MM.1S (cell line): ENCODE results near the gene EOLA2.
A peak's percentile ranks its signal among the peaks of the same experiment; 100 is the strongest.

Experiments used
- DNase-seq: peaks from one replicate; pipeline ENCODE4 v3.0.0-alpha.2; 2015
- H2AFZ ChIP-seq: fragments of 300-600 bp; sonication (generic); 2 replicates; pipeline ENCODE4 v1.6.0; 2016; ENCODE audit warnings: antibody characterized with exemption, low read length
- H3F3A ChIP-seq: fragments of 300-600 bp; sonication (generic); 2 replicates; pipeline ENCODE4 v1.6.1; 2016; ENCODE audit warnings: mild to moderate bottlenecking, antibody characterized with exemption, low read length, moderate library complexity, mixed read lengths; ENCODE audit not compliant: insufficient read depth
- H3K27ac ChIP-seq: fragments of 300-600 bp; sonication (generic); 2 replicates; pipeline ENCODE4 v1.5.1; 2016; ENCODE audit warnings: mild to moderate bottlenecking, low read length
- H3K27me3 ChIP-seq: fragments of 300-600 bp; sonication (generic); replicated peaks from 2 replicates; pipeline ENCODE4 v1.6.0; 2016; ENCODE audit warnings: low read length; ENCODE audit not compliant: insufficient read depth
- H3K36me3 ChIP-seq: fragments of 300-600 bp; sonication (generic); replicated peaks from 2 replicates; pipeline ENCODE4 v1.6.1; 2016; ENCODE audit warnings: mild to moderate bottlenecking, low read length, mixed read lengths; ENCODE audit not compliant: insufficient read depth
- H3K4me1 ChIP-seq: fragments of 300-600 bp; sonication (generic); 2 replicates; pipeline ENCODE4 v1.6.1; 2016; ENCODE audit warnings: low read length, mixed read lengths
- H3K4me2 ChIP-seq: fragments of 300-600 bp; sonication (generic); 2 replicates; pipeline ENCODE4 v1.6.0; 2016; ENCODE audit warnings: low read depth, low read length
- H3K4me3 ChIP-seq: fragments of 300-600 bp; sonication (generic); 2 replicates; pipeline ENCODE4 v1.5.1; 2016; ENCODE audit warnings: low read length, mixed read lengths
- H3K79me2 ChIP-seq: fragments of 300-600 bp; sonication (generic); 2 replicates; pipeline ENCODE4 v1.6.1; 2016; ENCODE audit warnings: mixed run types, low read length, mixed read lengths
- H3K9ac ChIP-seq: fragments of 300-600 bp; sonication (generic); 2 replicates; pipeline ENCODE4 v1.6.1; 2016; ENCODE audit warnings: low read length, mixed read lengths
- H3K9me2 ChIP-seq: fragments of 300-600 bp; sonication (generic); replicated peaks from 2 replicates; pipeline ENCODE4 v1.6.1; 2016; ENCODE audit warnings: mild to moderate bottlenecking, low read length, mixed read lengths; ENCODE audit not compliant: insufficient read depth
- H3K9me3 ChIP-seq: fragments of 300-600 bp; sonication (generic); replicated peaks from 2 replicates; pipeline ENCODE4 v1.6.1; 2016; ENCODE audit warnings: mild to moderate bottlenecking, low read length, mixed read lengths; ENCODE audit not compliant: insufficient read depth
- H4K20me1 ChIP-seq: fragments of 300-600 bp; sonication (generic); 2 replicates; pipeline ENCODE4 v1.6.1; 2016; ENCODE audit warnings: mild to moderate bottlenecking, low read length, moderate library complexity, mixed read lengths; ENCODE audit not compliant: insufficient read depth
- EZH2 ChIP-seq: fragments of 300-600 bp; sonication (generic); optimal IDR thresholded peaks from 2 replicates; pipeline ENCODE3; 2017; ENCODE audit warnings: low read depth, mild to moderate bottlenecking, antibody characterized with exemption, low read length, mixed read lengths
- EZH2phosphoT487 ChIP-seq: fragments of 300-600 bp; sonication (generic); IDR thresholded peaks from 2 replicates; pipeline ENCODE4 v1.6.1; 2018; ENCODE audit warnings: antibody characterized with exemption, low read length
- TF ChIP-seq, protein P1 (sequence below): fragments of 300-600 bp; sonication (generic); IDR thresholded peaks from 2 replicates; pipeline ENCODE4 v1.5.1; 2016; ENCODE audit warnings: antibody characterized with exemption, low read length, mixed read lengths

Gene EOLA2

DNA sequence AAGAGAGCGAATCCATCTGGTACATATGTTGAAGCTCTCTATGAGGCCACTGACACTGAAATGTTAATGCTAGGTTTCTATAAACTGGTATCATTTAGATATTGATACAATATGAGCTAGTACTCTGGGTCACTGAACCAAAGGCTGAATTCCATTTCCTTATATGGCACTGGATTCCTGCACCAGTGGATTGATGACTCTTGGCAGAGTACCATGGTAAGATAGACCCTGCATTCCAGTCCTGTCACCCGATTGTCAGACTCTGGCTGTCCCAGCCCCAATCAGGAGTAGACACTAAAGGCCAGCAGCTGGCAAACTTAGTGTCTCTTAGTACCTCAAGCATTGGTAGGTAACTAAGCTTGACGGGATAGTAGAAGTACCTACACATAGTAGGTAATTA is 44.0 kb upstream of the EOLA2 start:
- Histone ChIP-seq H3K27me3 (no peaks in the 10 kb centered on the region), H3K9me2 (no peaks in the 10 kb centered on the region), H3K27ac (no peak overlapping the region), H3K36me3 (no peaks in the 10 kb centered on the region), H3K4me1 (no peaks in the 10 kb centered on the region), H3F3A (no peaks in the 10 kb centered on the region), H3K4me3 (no peak overlapping the region), H3K4me2 (no peak overlapping the region), H2AFZ (no peak overlapping the region), H3K79me2 (no peaks in the 10 kb centered on the region), H3K9me3 (no peaks in the 10 kb centered on the region), H4K20me1 (no peaks in the 10 kb centered on the region), H3K9ac (no peak overlapping the region)
- DNase-seq: no peak
- TF ChIP-seq, protein P1, sequence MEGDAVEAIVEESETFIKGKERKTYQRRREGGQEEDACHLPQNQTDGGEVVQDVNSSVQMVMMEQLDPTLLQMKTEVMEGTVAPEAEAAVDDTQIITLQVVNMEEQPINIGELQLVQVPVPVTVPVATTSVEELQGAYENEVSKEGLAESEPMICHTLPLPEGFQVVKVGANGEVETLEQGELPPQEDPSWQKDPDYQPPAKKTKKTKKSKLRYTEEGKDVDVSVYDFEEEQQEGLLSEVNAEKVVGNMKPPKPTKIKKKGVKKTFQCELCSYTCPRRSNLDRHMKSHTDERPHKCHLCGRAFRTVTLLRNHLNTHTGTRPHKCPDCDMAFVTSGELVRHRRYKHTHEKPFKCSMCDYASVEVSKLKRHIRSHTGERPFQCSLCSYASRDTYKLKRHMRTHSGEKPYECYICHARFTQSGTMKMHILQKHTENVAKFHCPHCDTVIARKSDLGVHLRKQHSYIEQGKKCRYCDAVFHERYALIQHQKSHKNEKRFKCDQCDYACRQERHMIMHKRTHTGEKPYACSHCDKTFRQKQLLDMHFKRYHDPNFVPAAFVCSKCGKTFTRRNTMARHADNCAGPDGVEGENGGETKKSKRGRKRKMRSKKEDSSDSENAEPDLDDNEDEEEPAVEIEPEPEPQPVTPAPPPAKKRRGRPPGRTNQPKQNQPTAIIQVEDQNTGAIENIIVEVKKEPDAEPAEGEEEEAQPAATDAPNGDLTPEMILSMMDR: no peak
- TF ChIP-seq EZH2: no peak
- no peak for TF ChIP-seq EZH2phosphoT487

DNA sequence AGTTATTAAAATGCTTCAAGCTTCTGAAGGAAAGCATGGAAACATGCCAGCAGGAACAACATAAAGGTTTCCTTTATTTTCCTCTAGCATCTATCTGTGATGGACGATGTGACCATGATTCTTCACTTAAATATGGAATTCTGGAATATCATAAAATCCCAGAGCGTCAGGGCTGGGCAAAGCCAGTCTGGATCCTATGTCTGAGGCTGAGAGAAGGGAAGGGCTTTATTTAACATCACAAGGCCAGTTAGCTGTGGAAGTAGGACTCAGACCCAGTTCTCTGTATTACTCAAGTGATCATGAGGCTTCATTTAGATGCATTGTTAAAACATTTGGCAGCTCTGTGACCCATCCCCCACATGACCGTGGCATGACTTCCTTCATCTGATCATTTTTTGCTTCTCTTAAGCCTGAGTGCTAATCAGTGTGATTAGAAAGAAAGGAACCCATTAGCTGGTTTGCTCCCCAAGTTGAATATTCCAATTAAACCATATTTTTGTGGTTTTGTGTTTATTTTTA is 40.9 kb upstream of the EOLA2 start:
- H2AFZ ChIP-seq: no peak overlapping the region
- H3K27me3 ChIP-seq: no peaks in the 10 kb centered on the region
- no peak overlapping the region for H3K27ac ChIP-seq
- DNase-seq: no peak
- TF ChIP-seq, protein P1: no peak
- TF ChIP-seq EZH2phosphoT487 (no peak), EZH2 (no peak)
- no peaks in the 10 kb centered on the region for H3K9me2 ChIP-seq
- H3F3A ChIP-seq: no peaks in the 10 kb centered on the region
- H3K4me3 ChIP-seq: no peak overlapping the region
- no peaks in the 10 kb centered on the region for H3K36me3 ChIP-seq
- no peak overlapping the region for H3K4me2 ChIP-seq
- H3K4me1 ChIP-seq: no peaks in the 10 kb centered on the region
- H4K20me1 ChIP-seq: no peaks in the 10 kb centered on the region
- H3K9me3 ChIP-seq: no peaks in the 10 kb centered on the region
- H3K79me2 ChIP-seq: no peaks in the 10 kb centered on the region
- H3K9ac ChIP-seq: no peak overlapping the region

DNA sequence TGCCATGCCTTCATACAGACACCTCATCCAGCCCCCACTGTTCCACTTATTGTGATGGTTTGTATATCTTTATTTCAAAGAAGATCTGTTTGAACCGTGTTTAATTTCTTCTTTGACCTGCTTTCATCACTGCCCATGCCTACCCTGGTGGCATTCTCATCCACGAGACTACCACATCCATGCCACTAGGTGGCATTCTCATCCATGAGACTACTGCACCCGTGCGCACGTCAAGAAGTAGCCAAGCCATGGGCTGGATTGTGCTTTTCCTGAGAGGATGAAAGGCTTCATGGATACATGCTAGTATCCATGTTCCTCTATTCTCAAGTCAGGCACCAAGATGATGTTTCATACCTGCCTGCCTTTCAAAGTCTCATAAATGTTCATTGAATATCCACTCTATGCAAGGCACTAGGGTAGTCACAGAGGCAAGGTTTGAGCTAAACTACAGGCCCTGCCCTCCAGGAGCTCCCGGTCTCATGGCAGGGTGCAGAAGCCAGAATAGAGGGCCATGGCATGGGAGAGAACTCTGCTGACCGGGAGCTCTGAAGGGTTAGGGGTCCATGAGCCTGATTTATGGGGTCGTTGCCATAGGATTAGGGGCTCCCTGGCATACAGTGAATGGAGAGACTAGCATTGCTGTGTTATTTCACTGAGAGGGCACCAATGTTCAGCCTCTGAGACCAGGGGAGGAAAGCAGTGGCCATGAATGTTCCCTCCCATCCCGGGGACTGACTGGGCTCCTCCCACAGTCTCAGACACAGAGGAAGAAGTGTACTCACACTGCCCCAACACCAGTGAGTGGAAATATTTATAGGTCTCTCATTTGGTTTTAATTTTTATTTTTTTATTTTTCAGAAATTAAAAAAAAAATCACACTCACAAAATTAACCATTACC is 24.8 kb upstream of the EOLA2 start:
- Histone ChIP-seq H3K4me3 (no peak overlapping the region), H3K9ac (no peak overlapping the region), H3K9me3 (no peaks in the 10 kb centered on the region), H2AFZ (no peak overlapping the region), H3K36me3 (no peaks in the 10 kb centered on the region), H3K27ac (no peak overlapping the region), H3F3A (no peaks in the 10 kb centered on the region), H3K9me2 (no peaks in the 10 kb centered on the region), H3K79me2 (no peaks in the 10 kb centered on the region), H3K4me1 (no peaks in the 10 kb centered on the region), H3K4me2 (no peak overlapping the region), H3K27me3 (no peaks in the 10 kb centered on the region), H4K20me1 (no peaks in the 10 kb centered on the region)
- peak; percentile 6 for DNase-seq
- no peak for TF ChIP-seq EZH2phosphoT487
- TF ChIP-seq, protein P1: peak; percentile 56
